Activated T-helper 1 cell treated with Interleukin-2 at 50 U/mL for 16 hours (primary cell): ENCODE results near the gene TMEM120A.

Source experiments
- DNase-seq: peaks from one replicate; pipeline ENCODE4 v3.0.0-alpha.2; 2020; ENCODE audit warnings: low read depth

TMEM120A gene

GRCh38 chr7:75995052-75995471, 667 bp upstream of the TMEM120A start:
- no peak for DNase-seq

GRCh38 chr7:75993689-75994387, 557 bp downstream of the TMEM120A start:
- DNase-seq: no peak

GRCh38 chr7:75992083-75992755, 2.2 kb downstream of the TMEM120A start:
- DNase-seq: no peak

- no peak for DNase-seq
These were observed 2.8 kb downstream of the TMEM120A start for GRCh38 chr7:75991531-75992082.

GRCh38 chr7:75989500-75990388, 4.7 kb downstream of the TMEM120A start:
- DNase-seq: no peak

GRCh38 chr7:75988568-75989499, 5.6 kb downstream of the TMEM120A start:
- DNase-seq: no peak

- no peak for DNase-seq
These were observed 6.4 kb downstream of the TMEM120A start for GRCh38 chr7:75987805-75988567.

- DNase-seq: no peak
These were observed 7.2 kb downstream of the TMEM120A start for GRCh38 chr7:75987026-75987804.

- no peak for DNase-seq
These were observed 8.1 kb downstream of the TMEM120A start for GRCh38 chr7:75986147-75986781.

GRCh38 chr7:75985518-75986146, 8.8 kb downstream of the TMEM120A start:
- no peak for DNase-seq

- no peak for DNase-seq
These were observed 9.3 kb downstream of the TMEM120A start for GRCh38 chr7:75985009-75985517.

- no peak for DNase-seq
These were observed 10.0 kb downstream of the TMEM120A start for GRCh38 chr7:75984130-75985008.

- DNase-seq: no peak
These were observed 10.8 kb downstream of the TMEM120A start for GRCh38 chr7:75983471-75984129.

GRCh38 chr7:75982306-75983064, 11.9 kb downstream of the TMEM120A start:
- no peak for DNase-seq

- no peak for DNase-seq
These were observed 12.7 kb downstream of the TMEM120A start for GRCh38 chr7:75981453-75982305.

- DNase-seq: no peak
These were observed 13.3 kb downstream of the TMEM120A start for GRCh38 chr7:75981203-75981452.
